Peyer's patch (tissue), 4 donors: ENCODE data around the gene GPR176.

Experiments
- POLR2A ChIP-seq, 2 donors: fragments of 450-650 bp; IDR thresholded peaks; one replicate each; pipeline ENCODE4 v1.5.1; 2017; ENCODE audit warnings: antibody characterized with exemption in 2 of 2, mild to moderate bottlenecking in 2 of 2, moderate library complexity in 2 of 2
- TF ChIP-seq, protein P1 (sequence below), 6 experiments: fragments of 450-650 bp in 4 of 6; fragments of 200-600 bp in 2 of 6; sonication (generic) in 1 of 6; IDR thresholded peaks; one replicate each; pipeline ENCODE4 v1.5.1; 2017 to 2019; ENCODE audit warnings: antibody characterized with exemption in 6 of 6, mild to moderate bottlenecking in 3 of 6, moderate library complexity in 1 of 6

DNA sequence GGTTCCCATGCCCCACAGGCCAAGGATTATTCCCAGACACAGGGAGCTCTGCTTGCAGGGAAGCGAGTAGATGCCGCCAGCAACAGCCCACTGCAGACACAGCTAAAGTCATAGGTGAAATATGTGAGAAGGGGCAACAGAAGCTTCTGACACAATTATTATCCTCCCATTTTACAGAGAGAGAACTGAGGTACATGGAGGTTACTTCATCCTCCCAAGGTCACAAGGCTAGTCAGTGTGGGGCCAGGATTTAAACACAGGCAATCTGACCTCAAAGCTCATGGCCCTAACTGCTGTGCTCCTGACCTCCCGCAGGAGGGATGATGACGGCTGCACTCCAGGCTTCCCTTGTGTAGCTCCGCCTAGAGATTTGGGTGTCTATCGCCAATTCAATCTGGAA lies 121.7 kb downstream of the GPR176 start:
- TF ChIP-seq, protein P1, sequence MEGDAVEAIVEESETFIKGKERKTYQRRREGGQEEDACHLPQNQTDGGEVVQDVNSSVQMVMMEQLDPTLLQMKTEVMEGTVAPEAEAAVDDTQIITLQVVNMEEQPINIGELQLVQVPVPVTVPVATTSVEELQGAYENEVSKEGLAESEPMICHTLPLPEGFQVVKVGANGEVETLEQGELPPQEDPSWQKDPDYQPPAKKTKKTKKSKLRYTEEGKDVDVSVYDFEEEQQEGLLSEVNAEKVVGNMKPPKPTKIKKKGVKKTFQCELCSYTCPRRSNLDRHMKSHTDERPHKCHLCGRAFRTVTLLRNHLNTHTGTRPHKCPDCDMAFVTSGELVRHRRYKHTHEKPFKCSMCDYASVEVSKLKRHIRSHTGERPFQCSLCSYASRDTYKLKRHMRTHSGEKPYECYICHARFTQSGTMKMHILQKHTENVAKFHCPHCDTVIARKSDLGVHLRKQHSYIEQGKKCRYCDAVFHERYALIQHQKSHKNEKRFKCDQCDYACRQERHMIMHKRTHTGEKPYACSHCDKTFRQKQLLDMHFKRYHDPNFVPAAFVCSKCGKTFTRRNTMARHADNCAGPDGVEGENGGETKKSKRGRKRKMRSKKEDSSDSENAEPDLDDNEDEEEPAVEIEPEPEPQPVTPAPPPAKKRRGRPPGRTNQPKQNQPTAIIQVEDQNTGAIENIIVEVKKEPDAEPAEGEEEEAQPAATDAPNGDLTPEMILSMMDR (IDR thresholded peaks at IDR 0.05), result no peak
- no peak for TF ChIP-seq POLR2A (IDR thresholded peaks at IDR 0.05)
